NAMALWA (cell line): ENCODE results near the gene ELANE.
"Not testable (repeated sequence)": the region's sequence is repeated elsewhere in the genome, so short reads cannot be mapped to it uniquely, and the experiment has no call there.

ENCODE experiments used
- DNase-seq: peaks from one replicate; pipeline ENCODE4 v3.0.0-alpha.2; 2015; ENCODE audit warnings: low spot score

ELANE gene

DNA sequence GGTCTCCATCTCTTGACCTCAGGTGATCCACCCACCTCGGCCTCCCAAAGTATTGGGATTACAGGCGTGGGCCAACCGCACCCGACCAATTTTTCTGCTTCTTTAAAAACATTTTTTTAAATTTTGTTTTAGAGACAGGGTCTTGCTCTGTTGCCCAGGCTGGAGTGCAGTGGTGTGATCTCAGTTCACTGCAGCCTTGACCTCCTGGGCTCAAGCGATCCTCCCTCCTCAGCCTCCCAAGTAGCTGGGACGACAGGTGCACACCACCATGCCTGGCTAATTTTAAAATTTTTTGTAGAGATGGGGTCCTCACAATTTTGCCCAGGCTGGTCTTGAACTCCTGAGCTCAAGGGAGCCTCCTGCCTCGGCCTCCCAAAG, 9.3 kb upstream of the ELANE start:
- DNase-seq: not testable (repeated sequence)

DNA sequence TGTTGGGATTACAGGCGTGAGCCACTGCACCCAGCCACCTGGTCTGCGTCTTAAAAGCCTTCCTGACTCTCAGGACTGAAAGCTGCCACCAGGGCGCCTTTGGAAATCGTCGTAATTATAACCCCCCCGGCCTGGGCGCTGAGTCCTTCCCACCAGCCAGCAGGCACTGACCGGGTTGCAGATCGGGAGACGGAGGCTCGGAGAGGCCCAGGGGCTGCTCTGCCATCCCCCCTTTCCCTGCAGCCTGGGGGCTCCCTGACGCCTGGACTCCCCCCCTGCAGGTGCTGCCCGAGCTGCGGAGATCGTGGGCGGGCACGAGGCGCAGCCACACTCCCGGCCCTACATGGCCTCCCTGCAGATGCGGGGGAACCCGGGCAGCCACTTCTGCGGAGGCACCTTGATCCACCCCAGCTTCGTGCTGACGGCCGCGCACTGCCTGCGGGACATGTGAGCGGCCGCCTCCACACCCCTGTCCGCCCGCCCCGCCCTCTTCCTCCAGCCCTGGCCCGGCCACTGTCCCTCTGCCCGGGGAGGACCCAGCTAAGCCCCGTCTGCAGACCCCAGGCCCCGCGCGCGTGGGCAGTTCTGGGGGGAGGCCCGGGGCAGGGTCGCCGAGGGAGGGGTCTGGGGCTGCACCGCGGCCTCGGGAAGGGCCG, 8.8 kb upstream of the ELANE start:
- DNase-seq: no peak

DNA sequence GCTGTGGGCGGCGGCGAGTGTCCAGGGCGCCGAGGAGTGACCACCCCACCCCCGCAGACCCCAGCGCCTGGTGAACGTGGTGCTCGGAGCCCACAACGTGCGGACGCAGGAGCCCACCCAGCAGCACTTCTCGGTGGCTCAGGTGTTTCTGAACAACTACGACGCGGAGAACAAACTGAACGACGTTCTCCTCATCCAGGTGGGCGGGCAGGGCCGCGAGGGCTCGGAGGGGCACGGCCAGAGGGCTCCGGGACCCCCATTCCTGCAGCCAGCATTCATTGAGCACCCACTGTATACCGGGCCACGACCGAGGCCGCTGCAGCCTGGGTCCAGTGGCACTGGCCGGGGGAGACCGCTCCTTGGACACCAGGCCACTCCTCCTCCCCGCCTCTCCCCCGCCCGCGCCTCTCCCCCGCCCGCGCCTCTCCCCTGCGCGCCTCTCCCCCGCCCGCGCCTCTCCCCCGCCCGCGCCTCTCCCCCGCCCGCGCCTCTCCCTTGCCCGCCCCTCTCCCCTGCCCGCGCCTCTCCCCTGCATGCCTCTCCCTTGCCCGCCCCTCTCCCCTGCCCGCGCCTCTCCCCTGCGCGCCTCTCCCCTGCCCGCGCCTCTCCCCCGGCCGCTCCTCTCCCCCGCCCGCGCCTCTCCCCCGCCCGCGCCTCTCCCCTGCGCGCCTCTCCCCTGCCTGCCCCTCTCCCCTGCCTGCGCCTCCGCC, 8.1 kb upstream of the ELANE start:
- DNase-seq: no peak

DNA sequence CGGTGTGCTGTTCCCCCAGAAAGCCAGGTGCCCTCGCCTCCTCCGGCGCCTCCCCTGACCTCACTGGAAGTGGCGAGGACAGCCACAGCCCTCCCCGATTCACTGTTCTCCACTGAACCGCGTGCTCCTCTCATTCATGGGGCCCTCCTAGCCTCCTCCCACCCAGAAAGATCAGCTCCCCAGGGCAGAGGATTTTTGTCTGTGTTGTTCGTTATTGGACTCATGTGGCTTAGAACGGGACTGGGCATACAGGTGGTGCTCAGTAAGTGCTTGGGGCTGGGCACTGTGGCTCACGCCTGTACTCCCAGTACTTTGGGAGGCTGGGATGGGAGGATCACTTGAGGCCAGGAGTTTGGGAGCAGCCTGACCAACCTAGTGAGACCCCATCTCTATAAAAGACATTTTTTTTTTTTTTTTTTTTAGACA, 7.5 kb upstream of the ELANE start:
- DNase-seq: no peak

DNA sequence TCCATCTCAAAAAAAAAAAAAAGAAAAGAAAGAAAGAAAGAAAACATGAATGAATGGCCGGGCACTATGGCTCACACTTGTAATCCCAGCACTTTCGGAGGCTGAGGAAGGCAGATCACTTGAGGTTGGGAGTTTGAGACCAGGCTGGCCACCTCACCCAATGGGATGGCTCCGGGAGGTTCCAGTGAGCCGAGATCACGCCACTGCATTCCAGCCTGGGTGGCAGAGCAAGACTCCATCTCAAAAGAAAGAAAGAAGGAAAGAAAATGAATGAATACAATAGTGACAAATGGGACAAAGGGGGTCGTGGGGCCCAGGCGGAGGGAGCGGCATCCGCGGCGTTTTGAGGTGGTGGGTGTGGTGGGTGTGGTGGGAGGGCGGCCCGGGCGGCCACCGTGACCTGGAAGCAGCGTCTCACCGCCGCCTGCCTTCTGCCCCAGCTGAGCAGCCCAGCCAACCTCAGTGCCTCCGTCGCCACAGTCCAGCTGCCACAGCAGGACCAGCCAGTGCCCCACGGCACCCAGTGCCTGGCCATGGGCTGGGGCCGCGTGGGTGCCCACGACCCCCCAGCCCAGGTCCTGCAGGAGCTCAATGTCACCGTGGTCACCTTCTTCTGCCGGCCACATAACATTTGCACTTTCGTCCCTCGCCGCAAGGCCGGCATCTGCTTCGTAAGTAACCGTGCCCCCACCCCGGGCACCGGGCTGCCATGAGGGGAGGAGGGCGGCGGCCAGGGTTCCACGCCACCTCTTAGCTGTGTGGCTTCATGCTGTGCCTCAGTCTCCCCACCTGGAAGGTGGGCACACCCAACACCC, 6.2 kb upstream of the ELANE start:
- no peak for DNase-seq

DNA sequence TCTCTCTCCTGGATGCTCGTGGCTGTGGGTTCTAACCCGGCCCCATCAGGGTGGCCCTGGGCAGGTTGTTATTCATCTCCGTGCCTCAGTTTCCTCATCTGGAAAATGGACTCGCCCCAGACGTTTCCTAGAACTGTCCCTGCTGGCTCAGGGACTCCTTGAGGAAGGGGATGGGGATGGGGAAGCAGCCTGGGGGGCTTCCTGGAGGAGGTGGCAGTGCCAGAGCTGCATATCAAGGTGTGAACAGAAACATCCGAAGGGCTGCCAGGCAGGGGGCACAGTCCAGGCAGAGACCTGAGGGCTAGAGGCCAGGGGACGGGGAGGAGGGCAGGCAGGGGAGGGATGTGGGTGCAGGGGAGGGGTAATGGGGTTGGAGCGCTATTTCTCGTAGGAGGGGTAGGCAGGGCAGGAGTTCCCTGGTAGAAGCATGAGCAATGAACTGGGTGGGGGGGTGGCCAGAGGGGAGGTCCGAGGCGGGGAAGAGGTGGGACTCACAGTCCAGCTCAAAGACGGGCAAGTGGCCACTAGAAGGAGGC, 3.6 kb upstream of the ELANE start:
- DNase-seq: no peak

DNA sequence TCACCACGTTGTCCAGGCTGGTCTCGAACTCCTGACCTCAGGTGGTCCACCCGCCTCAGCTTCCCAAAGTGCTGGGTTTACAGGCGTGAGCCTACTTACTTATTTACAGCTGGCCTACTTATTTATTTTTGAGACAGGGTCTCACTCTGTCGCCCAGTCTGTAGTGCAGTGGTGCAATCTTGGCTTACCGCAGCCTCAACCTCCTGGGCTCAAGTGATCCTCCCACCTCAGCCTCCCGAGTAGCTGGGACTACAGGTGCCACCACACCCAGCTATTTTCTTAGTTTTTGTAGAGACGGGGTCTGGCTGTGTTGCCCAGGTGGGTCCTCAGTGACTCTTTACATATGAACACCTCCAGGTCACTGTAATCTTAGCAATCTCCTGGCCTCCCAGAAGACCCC, 2.9 kb upstream of the ELANE start:
- DNase-seq: not testable (repeated sequence)

DNA sequence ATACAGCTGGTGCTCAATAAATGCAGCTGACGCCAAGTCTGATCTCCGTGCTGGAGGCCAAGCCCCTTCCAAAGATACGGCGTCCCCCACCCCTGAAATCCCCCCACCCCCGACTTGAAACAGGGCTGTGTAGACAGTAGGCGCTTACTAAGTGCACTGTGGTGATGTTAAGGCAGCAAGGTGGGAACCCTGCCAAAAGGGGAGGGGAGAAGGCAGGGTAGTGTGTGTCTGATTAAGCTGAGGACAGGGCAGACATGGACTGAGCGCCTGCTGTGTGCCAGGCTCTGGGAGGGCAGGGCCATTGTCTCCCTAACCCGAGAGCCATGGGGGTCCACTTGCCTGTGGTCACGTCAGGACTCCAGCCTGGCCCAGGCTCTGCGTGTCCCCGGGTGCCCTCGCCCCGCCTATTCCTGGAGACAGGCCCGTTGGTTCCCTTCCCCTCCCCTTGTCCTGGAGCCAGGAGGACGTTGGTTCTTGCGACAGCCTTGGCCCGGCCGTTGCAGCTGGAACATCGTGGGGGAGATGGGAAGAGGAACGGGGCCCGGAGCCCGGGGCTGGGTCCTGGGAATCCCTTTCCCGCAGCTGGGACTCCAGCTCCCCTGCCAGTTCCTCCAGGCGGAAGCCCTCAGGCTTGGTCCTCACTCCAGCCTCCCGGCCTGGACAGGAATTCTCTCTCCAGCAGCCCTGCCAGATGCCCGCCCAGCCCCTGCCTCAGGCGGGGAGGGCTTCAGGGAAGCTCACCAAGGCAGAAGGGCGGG, 1.7 kb upstream of the ELANE start:
- peak; percentile 48 for DNase-seq

DNA sequence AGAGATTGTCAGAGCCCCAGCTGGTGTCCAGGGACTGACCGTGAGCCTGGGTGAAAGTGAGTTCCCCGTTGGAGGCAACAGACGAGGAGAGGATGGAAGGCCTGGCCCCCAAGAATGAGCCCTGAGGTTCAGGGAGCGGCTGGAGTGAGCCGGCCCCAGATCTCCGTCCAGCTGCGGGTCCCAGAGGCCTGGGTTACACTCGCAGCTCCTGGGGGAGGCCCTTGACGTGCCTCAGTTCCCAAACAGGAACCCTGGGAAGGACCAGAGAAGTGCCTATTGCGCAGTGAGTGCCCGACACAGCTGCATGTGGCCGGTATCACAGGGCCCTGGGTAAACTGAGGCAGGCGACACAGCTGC, 1.1 kb upstream of the ELANE start:
- DNase-seq: no peak

DNA sequence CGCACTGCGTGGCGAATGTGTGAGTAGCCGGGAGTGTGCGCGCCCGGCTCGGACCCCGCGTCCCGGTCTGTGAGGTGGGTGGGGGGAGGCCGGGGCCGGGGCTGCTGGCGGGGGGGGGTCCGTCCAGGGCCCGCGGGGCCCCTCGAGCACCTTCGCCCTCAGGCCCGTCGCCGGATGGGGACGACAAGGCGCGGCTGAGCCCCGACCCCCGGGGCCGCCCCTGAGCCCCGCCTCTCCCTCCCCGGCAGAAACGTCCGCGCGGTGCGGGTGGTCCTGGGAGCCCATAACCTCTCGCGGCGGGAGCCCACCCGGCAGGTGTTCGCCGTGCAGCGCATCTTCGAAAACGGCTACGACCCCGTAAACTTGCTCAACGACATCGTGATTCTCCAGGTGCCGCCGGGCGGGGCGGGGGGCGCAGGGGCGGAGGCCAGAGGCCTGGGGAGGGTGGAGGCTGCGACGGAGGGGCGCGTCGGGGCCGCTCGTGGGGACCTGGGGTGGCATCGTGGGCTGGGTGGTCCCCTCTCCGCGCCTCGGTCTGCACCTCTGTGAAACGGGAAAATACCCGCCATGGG, 997 bp downstream of the ELANE start:
- DNase-seq: no peak

DNA sequence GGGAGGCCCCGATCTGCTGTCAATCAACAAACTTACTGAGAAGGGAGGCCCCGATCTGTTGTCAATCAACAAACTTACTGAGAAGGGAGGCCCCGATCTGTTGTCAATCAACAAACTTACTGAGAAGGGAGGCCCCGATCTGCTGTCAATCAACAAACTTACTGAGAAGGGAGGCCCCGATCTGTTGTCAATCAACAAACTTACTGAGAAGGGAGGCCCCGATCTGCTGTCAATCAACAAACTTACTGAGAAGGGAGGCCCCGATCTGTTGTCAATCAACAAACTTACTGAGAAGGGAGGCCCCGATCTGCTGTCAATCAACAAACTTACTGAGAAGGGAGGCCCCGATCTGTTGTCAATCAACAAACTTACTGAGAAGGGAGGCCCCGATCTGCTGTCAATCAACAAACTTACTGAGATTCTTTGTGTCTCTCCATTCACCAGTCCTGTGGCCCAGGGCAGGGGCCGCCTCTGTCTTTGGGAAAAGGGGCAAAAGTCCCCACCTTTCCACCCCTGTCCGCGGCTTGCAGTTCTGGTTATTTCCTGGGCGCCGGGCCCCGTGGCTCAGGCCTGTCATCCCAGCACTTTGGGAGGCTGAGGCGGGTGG, 1.6 kb downstream of the ELANE start:
- not testable (repeated sequence) for DNase-seq

DNA sequence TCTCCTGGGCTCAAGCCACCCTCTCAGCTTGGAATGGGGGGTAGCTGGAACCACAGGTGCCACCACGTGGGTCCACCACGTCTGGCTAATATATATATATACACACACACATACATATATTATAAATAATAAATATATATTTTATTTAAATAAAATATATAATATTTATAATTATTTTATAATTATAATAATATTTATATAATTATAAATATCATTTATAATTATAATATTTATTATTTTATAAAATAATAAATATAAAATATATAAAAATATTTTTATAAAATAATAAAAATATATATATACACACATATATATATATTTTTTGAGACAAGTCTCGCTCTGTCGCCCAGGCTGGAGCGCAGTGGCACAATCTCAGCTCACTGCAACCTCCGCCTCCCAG, 2.4 kb downstream of the ELANE start:
- DNase-seq: peak; percentile 45

DNA sequence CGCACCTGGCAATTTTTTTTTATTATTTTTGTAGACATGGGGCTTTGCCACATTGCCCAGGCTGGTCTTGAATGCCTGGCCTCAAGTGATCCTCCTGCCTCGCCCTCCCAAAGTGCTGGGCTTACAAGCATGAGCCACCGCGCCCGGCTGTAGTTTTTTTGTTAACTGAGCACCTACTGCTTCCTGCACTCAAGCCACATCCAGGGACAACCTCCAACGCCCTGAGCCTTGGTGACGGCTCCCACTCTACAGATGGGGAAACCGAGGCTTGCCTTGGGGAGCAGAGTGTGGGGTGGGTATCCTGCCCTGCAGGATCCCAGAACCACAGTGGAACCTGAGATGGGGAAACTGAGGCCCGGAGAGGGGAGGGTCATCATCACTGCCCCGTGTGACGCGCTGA, 3.0 kb downstream of the ELANE start:
- no peak for DNase-seq

DNA sequence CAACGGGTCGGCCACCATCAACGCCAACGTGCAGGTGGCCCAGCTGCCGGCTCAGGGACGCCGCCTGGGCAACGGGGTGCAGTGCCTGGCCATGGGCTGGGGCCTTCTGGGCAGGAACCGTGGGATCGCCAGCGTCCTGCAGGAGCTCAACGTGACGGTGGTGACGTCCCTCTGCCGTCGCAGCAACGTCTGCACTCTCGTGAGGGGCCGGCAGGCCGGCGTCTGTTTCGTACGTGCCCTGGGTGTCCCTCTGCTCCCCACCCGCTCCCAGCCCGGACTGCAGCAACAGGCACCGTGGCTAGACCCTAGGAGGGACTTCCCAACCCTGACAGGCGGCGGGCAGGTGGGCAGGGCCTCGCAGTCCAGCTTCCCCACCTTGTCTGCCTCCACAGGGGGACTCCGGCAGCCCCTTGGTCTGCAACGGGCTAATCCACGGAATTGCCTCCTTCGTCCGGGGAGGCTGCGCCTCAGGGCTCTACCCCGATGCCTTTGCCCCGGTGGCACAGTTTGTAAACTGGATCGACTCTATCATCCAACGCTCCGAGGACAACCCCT, 3.5 kb downstream of the ELANE start:
- DNase-seq: no peak

DNA sequence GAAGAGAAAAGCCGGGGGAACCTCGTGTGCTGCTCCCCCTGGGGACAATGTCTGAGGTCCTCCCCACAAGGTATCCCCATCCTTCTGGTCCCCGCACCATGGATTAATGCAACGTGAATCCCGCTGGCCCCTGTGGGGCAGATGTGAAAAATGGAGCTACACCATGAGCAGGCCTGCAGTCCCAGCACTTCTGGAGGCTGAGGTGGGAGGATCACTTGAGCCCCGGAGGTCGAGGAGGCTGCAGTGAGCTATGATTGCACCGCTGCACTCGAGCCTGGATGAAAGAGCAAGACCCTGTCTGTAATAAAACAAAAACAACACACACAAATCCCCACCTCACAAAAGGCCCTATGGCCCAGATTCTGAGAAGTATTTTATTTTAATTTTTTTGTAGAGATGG, 6.2 kb downstream of the ELANE start:
- DNase-seq: no peak

DNA sequence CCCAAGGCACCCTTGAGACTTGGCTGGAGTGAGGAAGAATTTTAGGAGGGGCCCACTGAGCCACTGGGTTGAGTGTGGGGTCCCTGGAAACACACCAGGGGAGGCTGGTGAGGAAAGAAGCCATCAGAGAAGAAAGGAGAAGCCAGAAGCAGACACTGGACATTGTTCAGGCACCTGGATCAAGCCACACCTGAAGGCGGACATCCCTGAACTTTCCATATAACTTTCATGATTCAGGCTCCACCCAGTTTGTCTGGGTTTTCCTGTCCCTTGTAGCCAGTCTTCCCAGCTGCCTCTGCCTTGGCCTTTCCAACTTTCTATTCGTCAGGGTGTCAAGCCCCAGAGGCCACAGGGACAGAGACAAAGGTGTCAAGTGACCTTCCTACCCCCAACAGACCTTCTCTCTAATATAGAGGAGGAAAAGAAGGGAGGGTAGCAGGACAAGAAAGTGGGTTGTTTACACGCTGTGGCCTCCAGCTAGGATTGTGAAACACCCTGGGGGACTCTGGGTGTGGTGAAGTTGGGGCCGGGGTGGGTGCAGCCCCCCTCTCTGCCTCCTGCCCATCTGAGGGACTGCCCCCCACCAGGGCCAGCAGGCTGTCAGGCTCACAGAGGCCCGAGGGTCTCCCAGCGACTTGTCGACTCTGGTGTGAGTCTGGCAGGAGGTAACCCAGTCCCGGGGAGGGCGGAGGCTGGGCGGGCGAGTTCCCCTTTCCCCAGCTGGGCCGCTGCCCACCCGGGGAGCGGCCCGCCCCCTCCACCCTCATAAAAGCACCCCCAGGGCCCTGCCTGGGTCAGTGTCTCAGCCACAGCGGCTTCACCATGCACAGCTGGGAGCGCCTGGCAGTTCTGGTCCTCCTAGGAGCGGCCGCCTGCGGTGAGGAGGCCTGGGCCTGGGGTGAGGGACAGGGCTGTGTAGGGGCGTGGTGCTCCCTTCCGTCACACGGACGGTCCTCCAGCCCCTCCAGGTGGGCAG, 7.1 kb downstream of the ELANE start, which contains the start of gene CFD:
TSS of gene CFD (plus strand) at position 797 of the 976 bp plus-strand sequence. CDS start at position 823, 26 bp downstream.
- peak; percentile 40 for DNase-seq

DNA sequence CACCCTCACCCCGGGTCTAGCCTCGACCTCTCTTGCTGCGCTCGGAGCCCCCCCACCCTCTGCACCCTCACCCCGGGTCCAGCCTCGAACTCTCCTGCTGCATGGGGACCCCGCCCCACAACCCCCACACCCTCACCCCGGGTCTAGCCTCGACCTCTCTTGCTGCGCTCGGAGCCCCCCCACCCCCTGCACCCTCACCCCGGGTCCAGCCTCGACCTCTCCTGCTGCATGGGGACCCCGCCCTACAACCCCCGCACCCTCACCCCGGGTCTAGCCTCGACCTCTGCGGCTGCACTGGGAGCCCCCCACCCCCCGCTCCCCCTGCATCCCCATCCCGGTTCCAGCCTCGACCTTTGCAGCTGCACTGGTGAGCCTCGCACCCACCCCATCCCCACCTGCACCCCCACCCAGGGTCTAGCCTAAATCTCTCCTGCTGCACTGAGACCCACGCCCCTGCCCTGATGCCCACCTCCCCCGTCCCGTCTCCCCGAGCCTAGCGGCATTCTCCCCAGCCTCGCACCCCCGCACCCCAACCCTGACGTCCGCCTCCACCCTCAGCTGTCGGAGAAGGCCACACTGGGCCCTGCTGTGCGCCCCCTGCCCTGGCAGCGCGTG, 9.1 kb downstream of the ELANE start:
- DNase-seq: no peak

DNA sequence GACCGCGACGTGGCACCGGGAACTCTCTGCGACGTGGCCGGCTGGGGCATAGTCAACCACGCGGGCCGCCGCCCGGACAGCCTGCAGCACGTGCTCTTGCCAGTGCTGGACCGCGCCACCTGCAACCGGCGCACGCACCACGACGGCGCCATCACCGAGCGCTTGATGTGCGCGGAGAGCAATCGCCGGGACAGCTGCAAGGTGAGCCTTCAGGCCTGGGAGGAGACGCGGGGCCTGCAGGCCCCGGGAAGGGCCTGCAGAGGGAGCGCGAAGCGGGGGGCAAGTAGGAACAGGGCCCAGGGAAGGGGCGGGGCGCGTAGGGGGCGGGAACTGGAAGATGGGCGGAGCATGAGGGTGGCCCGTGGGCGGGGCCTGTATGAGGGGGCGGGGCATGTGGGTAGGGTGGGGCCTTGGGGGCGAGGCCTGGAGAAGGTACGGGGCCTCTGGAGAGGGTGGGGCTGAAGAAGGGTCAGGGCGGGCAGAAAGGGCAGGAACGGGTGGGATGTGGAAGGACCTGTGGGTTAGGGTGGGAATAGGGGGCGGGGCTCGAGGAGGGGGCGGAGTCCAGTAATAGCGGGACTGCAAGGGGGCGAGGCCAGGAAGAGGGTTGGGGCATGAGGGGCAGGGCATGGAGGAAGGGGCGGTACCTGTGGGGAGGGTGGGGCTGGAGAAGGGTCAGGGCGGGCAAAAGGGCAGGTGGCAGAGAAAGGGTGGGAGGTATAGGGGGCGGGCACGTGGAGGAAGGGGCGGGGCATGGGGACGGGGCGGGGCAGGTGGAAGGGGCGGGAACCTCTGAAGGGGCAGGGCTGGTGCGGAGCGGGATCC, 9.9 kb downstream of the ELANE start:
- peak; percentile 92 for DNase-seq
